ENCODE results near the gene SRSF10.
"Not testable (repeated sequence)": the region's sequence is repeated elsewhere in the genome, so short reads cannot be mapped to it uniquely, and the experiment has no call there.

The SRSF10 gene

DNA sequence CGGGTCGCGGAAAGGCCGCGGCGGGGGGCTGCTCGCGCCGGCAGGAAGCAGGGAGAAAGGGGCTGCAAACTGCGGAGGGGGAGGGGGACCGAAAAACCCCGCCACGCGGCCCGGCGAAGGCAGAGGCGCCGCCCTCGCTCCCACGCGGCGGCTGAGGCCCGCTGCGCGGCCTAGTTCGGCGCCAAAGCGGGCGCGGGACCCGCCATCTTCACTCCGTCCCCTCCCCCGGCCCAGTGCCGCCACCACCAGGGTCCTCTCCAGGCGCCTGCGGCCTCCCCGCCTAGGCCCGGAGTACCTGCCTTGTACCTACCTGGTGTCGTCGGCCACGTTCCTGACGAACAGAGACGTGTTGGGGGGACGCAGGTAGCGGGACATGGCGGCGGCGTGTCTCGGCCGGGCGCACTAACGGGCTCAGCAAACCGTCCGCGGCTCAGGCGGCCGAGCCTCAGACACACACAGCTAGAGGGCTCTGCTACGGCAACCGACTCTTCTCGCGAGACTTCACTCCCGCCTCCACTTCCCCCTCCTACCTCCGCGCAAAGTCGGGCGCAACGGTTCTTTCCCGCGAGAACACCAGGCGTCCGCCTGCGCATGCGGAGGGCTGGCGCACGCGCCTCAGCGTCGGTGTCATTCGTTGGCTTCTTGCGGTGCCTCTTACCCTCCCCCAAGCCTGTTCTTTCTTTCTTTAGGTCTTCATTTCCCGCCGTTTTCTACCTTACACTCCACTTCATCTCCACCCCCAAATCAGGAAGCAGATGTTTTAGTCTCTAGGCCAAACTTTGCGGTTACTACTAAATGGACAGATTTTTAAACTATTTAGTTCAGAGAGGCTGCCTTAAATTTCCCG, at the start of gene SRSF10:
Gene SRSF10 (minus strand): TSS at position 447 of the 847 bp plus-strand sequence. CDS start 72 bp downstream, at position 375.
- intact Hi-C loops (cut with DNase I), result loop anchor here (2.0 kb wide), 1 partner anchor 19 kb away; no protein-coding TSS in a partner anchor
- peak; percentile 96 to 99 (median 98) for DNase-seq

DNA sequence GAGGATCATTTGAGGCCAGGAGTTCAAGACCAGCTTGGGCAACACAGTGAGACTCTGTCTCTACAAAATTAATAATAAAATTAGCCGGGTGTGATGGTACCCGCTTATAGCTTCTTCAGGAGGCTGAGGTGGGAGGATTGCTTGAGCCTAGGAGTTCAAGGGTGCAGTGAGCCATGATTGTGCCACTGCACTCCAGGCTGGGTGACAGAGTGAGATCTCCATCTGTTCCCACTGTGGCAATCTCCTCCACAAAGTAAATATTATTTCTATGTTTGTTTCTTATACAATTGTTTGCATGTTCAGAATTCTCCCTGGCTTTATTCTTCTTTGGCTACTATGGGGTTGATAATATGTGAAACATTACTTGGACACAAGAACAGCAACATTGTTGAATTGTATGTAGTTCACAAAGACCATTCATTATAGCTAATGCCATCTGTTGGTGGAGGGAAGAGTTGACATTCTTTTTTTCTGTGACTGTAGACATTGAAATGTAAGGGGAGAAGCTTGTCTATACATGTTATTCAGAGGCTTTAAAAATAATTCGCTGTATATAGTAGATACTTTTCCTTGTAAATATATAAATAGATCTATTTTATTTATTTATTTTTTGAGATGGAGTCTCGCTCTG, 47.8 kb upstream of the SRSF10 start:
- peak in 1 of 42 donors; percentile 15 for DNase-seq

DNA sequence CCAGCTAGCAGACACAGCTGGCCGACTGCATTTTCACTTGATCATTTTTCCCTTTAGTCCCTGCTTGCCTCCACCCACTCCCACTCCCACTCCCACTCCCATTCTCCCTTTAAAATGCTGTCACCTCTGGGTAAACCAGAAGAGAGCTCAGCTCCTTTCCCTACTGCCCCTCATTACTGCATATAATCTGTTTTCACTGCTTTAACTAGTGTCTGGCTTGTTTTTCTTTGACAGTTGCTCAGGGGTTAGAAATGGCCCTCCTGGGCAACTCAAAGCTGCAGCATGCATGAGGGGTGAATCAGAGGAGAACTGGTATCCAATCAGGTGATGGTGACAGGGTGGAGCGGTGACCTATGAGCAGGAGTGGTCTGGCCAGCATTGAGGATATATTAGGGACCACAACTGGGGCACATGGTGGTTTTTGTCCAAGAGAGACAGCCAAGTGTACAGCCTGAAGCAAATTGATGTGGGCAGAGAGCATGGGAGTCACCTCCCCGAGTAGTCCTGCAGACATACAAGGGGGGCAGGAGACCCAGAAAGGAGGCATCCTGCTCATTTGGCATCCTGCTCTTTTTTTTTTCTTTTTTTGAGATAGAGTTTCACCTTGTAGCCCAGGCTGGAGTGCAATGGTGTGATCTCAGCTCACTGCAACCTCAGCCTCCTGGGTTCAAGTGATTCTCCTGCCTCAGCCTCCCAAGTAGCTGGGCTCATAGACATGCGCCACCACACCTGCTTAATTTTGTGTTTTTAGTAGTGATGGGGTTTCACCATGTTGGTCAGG, 42.6 kb upstream of the SRSF10 start:
- intact Hi-C loops (cut with DNase I), result no loop called here
- DNase-seq, result no peak

More for the DNA sequence above, 47.8 kb upstream of the SRSF10 start:
- intact Hi-C loops (cut with DNase I), result no loop called here

DNA sequence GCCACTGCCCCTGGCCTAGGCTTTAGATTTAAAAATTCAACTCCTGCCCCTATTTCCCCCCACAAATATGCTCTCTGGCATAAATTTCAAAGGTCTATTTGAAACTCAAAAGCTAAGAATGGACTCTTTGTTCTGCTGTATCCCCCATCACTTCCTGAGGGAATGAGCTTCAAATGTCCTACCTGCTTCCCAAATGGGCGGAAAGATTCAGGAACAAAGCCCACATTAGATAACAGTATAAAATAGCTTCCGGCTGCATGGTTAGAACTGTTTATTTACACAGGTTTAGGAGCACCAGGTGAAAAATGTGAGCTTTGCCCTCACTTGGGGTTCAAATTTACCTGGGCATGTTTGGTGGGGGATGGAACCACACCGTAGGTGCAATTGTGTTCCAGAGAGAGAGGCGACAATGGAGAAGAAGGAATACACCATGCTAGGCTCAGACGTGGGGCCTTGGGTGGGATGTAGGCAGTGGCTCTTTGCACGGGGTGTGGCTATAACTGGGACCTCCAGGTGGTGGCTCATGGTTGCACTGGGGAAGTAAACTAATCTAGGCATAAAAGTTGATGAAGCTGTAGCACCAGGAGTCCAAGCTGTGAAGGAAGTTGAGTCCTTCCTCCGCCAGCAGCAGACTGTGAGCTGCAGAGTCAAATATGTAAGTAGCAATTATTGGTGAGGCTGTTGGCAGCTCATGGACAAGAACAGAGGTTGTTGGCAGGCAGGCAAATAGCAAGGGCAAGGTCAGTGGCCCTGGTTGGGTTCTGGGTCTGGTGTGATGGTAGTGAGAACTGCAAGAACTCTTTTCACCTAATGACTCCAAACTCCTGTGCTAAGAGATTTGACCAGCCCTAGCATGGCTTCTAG, 41.5 kb upstream of the SRSF10 start:
- no peak for DNase-seq
- intact Hi-C loops (cut with DNase I), result no loop called here

DNA sequence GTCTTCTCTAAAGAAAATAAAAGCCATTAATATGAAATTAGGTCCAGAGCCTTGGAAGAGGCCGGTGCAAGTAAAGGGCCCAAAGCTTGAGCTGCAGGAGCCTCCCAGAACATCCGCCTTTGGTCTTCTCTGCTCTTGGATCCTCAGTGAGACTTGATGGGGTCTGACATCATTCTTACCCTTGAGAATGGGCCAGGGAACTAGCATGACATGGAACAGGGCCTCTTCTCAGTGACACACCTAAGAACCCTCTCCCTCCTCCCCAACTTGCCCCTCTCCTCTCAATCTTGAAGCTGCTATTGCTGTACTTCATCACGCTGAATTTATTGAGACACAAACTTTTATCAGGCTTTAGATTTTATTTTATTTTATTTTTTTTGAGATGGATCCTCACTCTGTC, 40.3 kb upstream of the SRSF10 start:
- intact Hi-C loops (cut with DNase I), result no loop called here
- DNase-seq, result no peak

DNA sequence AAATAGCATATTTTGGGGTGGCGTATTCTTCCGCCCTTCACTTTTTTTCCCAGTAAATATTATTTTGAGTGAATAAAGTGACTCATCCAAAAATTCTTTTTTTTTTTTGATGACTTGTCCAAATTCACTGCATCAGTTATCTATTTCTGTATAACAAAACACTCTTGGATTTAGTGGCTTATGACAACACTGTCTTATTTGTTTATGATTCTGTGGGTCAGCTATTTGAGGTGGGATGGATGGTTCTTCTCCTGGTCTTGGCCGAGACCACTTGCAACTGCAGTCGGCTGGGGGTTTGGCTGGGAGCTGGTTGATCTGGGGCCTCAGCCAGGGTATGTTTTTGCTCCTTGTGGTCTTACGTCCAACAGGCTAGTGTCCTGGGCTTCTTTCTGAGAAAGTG, 39.9 kb upstream of the SRSF10 start:
- intact Hi-C loops (cut with DNase I), result no loop called here
- DNase-seq, result no peak

DNA sequence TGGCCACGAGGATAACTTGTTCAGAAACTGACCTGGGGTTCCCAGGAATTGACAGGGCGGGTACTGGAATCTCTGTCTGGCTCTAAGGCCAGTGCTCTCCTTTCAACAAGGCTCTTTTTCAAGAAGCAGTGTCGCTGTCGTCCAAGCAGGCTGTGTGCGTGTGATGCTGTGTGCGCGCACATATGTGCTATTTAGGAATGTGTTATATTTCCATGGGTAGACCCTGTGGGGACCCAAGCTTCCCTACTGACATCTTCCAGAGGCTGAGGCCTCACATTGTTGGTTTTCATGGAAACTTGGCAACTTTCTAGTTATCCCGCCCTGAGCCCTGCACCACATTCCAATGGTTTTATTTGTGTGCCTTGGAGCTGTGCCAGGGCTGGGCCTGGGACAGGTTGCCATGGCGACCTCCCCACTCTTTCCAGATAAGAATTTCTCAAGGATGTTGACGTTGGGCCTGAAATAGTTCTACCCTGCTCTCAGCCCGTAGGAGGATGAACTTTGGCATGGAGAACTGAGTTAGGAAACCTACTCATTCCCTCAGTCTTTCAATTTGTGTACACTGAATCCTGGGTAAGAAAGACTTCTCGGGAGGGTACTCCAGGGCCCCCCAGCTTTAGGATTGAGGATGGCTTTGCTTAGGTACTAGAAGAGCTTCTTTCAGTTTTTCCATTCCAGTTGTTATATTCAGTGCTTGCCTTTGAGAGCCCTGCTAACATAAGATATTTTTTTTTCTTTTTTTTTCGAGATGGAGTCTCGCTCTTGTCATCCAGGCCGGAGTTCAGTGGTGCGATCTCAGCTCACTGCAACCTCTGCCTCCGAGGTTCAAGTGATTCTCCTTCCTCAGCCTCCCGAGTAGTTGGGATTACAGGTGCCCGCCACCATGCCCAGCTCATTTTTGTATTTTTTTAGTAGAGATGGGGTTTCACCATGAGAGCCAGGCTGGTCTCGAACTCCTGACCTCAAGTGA, 38.8 kb upstream of the SRSF10 start:
- peak; percentile 64 to 92 (median 82) for DNase-seq
- intact Hi-C loops (cut with DNase I), result no loop called here

DNA sequence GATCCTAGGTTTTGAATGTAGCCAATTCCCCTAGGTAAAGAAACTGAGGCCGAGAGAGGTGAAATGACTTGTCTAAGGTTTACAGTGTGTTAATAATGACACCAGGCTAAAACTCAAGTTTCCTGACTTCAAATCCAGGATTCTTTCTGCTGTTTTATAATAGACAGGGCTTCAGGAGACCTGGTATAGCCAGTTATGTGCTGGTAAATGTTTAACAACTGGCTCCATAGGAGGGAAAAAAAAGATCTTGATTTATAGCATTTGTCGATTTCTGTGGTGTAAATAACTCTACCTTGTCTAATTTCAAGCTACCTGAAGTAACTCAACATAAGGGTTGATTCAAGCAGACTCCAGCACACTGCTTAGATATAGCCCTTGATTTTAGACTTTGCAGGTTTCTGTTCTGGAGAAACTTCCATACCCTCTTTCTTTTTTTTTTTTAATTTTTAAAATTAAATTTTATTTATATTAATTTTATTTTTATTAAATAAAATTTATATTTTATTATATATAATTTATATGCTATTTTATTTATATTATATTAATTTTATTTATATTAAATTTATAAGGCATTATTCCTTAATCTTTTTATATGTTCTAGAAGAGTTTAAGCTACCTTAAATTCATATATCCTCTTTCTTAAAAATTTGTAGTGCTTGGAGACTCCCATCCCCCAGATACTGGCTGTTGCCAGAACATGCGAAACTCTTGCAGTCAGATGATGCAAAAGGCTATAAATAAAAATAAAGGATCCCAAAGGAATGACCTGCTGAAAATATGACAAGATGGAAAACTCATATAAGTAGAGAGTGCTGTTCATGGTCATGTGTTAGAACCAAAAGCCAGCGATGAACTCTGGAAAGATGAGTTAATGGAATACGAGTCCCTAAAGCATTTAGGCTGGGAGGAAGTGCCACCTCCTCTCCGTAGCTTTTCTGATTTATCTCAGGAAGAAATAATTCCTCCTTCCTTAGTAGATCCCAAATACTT, 35.4 kb upstream of the SRSF10 start:
- no peak for DNase-seq
- intact Hi-C loops (cut with DNase I), result no loop called here

DNA sequence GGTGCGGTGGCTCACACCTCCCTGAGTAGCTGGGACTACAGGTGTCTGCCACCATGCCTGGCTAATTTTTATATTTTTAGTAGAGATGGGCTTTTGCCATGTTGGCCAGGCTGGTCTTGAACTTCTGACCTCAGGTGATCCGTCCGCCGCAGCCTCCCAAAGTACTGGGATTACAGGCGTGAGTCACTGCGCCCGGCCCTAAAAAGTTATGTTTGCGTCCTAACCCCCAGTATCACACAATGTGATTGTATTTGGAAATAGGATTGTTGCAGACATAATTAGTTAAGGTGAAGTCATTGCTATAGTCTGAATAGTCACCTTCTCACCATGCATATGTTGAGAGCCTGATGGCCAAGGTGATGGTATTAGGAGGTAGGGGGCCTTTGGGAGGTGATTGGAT, 32.8 kb upstream of the SRSF10 start:
- intact Hi-C loops (cut with DNase I); DNase-seq: not testable (repeated sequence)

DNA sequence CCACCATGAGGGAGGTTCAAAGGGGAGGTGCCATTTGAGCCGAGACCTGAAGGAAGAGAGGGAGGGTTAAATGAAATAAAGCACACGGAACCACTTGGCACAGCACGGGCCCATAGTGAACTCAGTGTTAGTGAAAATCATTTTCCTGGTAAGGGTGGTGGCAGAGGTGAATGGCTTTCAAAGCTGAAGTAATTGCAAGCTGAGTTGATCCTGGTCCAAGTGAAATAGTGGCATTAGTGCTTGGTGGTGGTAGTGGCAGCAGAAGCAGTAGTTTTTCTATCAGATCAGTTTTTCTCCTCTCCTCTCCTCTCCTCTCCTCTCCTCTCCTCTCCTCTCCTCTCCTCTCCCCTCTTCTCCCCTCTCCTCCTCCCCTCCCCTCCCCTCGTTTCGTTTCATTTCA, 30.5 kb upstream of the SRSF10 start:
- DNase-seq, result no peak
- intact Hi-C loops (cut with DNase I), result no loop called here

DNA sequence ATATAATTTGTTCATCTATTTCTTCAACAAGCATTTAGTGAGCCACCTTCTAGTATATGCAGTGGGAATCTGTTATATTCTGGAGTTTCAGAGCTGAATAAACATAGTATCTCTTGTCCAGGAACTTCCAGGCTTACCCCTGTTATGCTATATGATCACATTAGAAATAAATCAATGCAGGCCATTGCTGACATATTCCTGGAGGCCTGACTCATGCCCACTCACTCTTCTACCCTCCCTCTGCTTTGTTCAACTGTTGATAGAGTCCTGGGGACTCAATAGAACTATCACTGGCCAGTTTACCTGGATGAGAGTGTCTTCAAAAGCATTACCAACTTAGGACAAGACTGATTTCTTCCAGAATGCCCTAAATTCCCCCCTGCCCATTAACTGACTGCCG, 29.3 kb upstream of the SRSF10 start:
- intact Hi-C loops (cut with DNase I), result no loop called here
- no peak for DNase-seq

DNA sequence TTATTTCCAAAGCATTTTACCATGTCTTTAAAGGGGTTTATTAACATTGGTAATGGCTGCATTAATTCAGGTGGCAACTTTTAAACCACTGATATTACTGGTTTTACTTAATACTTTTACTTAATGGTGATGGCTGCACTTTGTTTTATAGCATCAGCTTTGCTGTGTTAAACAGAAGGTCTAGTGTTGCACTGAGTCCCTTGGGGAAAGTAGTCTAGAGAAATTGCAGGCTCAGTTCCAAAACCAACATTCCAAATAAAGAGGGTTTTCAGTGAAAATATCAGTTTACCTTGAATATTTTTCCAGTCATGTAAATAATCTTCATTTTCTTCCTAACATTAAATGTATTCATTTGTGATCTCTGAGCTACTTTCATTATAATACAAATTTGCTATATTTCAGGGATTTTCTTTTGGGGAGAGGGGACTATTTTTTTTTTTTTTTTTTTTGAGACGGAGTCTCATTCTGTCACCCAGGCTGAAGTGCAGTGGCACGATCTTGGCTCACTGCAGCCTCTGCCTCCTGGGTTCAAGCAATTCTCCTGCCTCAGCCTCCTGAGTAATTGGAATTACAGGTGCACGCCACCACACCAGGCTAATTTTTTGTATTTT, 28.6 kb upstream of the SRSF10 start:
- DNase-seq; intact Hi-C loops (cut with DNase I): not testable (repeated sequence)

DNA sequence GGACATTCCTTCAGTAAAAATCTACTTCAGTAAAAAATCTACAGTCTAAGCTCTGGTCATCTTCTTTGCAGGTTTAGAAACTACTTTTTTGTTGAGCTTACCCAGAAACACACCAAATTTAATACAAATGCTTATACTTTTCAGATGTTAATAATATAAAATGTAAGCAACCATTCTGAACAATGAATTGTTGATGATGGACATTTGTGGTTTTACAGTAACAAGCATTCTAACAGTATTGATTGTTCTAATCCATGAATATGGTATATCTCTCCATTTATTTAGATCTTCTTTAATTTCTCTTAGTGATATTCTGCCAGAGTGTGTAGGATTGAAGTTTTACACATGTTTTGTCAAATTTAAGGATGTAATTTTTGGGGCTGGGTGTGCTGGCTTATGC, 27.0 kb upstream of the SRSF10 start:
- intact Hi-C loops (cut with DNase I), result no loop called here
- DNase-seq, result no peak

DNA sequence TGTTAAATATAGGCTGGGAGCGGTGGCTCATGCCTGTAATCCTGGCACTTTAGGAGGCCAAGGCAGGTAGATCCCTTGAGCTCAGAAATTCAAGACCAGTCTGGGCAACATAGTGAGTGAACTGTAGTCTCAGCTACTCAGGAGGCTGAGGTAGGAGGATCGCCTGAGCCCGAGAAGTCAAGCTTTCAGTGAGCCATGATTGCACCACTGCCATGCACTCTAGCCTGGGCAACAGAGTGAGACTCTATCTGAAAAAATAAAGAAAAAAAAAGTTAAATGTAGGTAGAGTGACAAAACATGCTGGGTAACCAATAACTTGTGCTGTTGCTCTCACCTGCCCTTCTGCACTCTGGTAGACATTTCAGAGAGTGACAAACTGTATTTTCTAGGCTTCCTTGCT, 25.0 kb upstream of the SRSF10 start:
- no peak for DNase-seq
- intact Hi-C loops (cut with DNase I), result no loop called here

DNA sequence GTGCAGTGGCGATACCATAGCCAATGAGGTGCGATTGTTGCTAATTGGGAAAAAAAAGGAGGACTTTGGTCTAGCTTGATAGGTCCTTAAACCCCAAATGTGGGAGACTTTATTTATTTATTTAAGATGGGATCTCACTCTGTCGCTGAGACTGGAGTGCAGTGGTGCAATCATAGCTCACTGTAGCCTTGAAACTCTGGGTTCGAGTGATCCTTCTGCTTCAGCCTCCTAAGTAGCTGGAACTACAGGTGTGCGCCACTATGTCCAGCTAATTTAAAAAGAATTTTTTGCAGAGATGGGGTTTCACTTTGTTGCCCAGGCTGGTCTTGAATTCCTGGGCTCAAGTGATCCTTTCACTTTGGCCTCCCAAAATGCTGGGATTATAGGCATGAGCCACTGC, 24.0 kb upstream of the SRSF10 start:
- DNase-seq, result no peak
- intact Hi-C loops (cut with DNase I), result no loop called here

DNA sequence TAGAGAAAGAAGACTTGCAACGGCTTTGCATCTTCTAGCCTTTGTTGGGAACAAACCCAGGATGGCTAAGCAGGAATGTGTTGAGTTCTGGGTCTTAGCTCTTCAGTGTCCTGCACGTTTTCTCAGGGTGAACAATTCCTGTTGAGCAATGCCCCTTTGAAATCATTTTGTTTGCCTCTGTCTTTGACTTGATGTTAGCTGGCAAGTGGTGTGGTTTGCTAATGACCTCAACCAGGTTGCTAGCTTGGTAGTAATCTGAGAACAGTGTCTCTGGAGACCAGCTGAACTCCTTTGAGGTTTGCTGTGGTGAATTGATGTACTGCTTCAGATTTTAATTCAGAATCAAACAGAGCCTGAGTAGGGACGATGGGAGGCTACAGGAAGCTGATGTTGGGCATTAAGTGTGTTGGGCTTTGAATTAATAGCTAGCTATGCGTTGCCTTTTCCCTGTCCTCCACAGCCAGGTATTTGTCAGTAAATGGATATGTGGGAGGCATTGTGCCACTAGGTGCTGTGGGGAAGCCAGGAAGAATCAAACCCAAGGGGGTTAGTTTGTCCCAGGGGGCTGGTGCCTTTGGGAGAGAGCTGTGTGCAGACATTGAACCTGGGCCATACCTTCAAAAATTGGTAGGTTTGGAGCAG, 23.3 kb upstream of the SRSF10 start:
- no peak for DNase-seq
- intact Hi-C loops (cut with DNase I), result no loop called here
